ENCODE results near the gene INPP5B. TPM values are rescaled to one million over a fixed set of nuclear protein-coding genes. Genes with fewer than 3 reads are reported as not detected.

Gene INPP5B
- total RNA-seq, 5 donors from 2014 or later (not counting 1 experiment from before 2014, with no cell fraction given) = 27.9 to 35.8 (median 30.9) TPM

DNA sequence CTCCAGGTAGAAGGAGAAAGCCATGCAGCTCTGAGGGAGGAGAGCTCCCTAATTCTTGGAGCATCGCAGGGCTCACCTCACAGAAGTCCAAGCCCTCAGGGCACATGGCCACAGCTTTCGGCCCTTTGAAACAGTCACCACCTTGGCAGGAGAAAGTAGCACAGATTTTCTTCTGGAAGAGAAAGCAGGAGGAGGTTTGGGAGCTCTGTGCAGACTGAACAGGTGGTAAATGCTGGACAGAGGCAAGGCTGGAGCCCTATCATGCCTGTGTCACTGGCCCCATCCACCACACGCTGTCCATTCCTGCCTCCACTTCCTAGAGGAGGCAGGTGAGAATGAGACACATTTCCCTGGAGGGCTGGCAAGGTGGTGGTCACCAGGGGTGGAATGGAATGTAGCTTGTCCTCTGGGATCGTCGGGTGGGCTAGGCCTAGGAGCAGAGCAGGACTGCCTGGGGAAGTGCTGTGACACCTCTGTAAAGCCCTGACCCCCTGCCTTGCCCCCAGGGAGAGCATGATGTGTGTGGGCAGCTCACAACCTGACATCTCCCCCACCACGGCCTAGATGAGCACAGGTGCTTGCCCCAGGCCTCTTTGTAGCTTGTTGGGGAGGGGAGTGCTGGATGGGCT, 2.8 kb upstream of the INPP5B start:
- H3K4me1 ChIP-seq (ENCODE audit: control insufficient read depth in 1 of 2, extremely low read depth in 1 of 2, insufficient read depth in 2 of 2, low read length in 2 of 2) = peaks cover 2 to 17% of the 10 kb centered on the region in 2 experiments
- H3K27ac Mint-ChIP-seq = no peak overlapping the region
- no peak overlapping the region for H3K4me3 Mint-ChIP-seq
- no peak overlapping the region for H3K4me3 ChIP-seq (ENCODE audit: control insufficient read depth in 1 of 2, extremely low read depth in 1 of 2, low read length in 1 of 2)
- no peaks in the 10 kb centered on the region for H3K9me3 Mint-ChIP-seq
- no peaks in the 10 kb centered on the region for H3K27me3 Mint-ChIP-seq
- H3K27me3 ChIP-seq (replicated peaks in 1 of 2; ENCODE audit: control insufficient read depth in 2 of 2, extremely low read depth in 1 of 2, insufficient read depth in 2 of 2, low read length in 1 of 2) = no peaks in the 10 kb centered on the region
- H3K36me3 Mint-ChIP-seq = no peaks in the 10 kb centered on the region
- H3K9me3 ChIP-seq = no peaks in the 10 kb centered on the region
- no peak overlapping the region for H3K27ac ChIP-seq (ENCODE audit: low read length)
- H3K4me1 Mint-ChIP-seq = peaks cover 13 to 15% (median 13%) of the 10 kb centered on the region in 3 donors
- 88% methylated on average over 1 of the region's 6 CpGs for WGBS (ENCODE audit: insufficient coverage)
- DNase-seq (no peak), ATAC-seq (replicated peaks in 1 of 4) (no peak)
- CTCF ChIA-PET = no interaction called here
- no peaks in the 10 kb centered on the region for H3K36me3 ChIP-seq (ENCODE audit: control insufficient read depth in 2 of 2, extremely low read depth in 1 of 2, insufficient read depth in 1 of 2, low read length in 1 of 2)
- POLR2A ChIA-PET = interaction anchor here in 1 of 2 donors (0.6 kb wide), 1 partner anchor 10 kb away, joined by 10 read pairs; no protein-coding TSS in a partner anchor

DNA sequence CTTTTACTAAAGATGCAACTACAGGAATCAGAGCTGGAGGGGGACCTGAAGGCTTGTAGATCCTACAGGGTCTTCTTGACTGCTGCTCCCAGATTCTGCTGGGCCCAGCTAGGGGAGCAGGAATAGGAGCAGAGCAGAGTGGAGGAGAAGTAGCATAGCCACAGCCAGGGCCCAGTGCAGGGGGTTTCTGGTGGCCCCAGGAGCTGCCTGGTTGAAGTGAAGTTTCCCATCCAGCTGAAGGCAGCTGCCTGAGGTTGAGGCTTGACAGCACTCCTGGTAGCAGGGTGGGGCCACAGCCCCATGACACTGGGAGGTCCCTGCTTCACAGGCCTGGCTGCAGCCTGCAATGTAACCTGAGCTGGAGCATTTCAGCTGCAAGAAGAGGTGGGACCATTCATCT, 2.0 kb upstream of the INPP5B start:
- no peaks in the 10 kb centered on the region for H3K9me3 ChIP-seq
- no peak overlapping the region for H3K27ac Mint-ChIP-seq
- H3K4me3 Mint-ChIP-seq = no peak overlapping the region
- no peak overlapping the region for H3K4me3 ChIP-seq (ENCODE audit: control insufficient read depth in 1 of 2, extremely low read depth in 1 of 2, low read length in 1 of 2)
- peaks cover 2 to 17% of the 10 kb centered on the region in 2 experiments for H3K4me1 ChIP-seq (ENCODE audit: control insufficient read depth in 1 of 2, extremely low read depth in 1 of 2, insufficient read depth in 2 of 2, low read length in 2 of 2)
- no peaks in the 10 kb centered on the region for H3K27me3 Mint-ChIP-seq
- H3K36me3 ChIP-seq (ENCODE audit: control insufficient read depth in 2 of 2, extremely low read depth in 1 of 2, insufficient read depth in 1 of 2, low read length in 1 of 2) = no peaks in the 10 kb centered on the region
- no peak for ATAC-seq (replicated peaks in 1 of 4)
- peaks cover 13 to 15% (median 13%) of the 10 kb centered on the region in 3 donors for H3K4me1 Mint-ChIP-seq
- ChIA-PET CTCF (no interaction called here), POLR2A (no interaction called here)
- H3K27me3 ChIP-seq (replicated peaks in 1 of 2; ENCODE audit: control insufficient read depth in 2 of 2, extremely low read depth in 1 of 2, insufficient read depth in 2 of 2, low read length in 1 of 2) = no peaks in the 10 kb centered on the region
- H3K9me3 Mint-ChIP-seq = no peaks in the 10 kb centered on the region
- no peak for DNase-seq
- H3K36me3 Mint-ChIP-seq = no peaks in the 10 kb centered on the region
- H3K27ac ChIP-seq (ENCODE audit: low read length) = no peak overlapping the region

DNA sequence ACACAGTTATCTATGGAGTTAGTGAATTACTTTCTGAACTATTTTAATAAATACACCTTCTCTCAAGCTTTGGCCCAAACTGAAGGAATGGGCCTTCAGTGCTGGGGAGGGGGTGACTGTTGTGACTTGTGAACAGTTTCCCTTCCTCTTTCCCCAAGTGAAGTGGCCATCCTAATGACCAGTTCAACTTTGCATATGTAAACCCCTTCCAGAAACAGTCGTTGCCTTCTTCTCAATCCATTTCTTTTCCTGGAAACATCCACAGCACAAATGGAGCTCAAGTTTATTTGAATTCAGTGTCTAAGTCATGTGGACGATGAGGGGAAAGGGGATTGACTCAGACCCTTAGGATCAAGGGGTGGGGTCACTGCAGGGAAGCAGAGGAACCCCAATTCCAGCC, 1.3 kb upstream of the INPP5B start:
- Mint-ChIP-seq H3K9me3 (no peaks in the 10 kb centered on the region), H3K27me3 (no peaks in the 10 kb centered on the region), H3K27ac (no peak overlapping the region), H3K4me1 (peaks cover 13 to 15% (median 13%) of the 10 kb centered on the region in 3 donors), H3K36me3 (peaks cover 2% of the 10 kb centered on the region), H3K4me3 (no peak overlapping the region)
- DNase-seq (no peak), ATAC-seq (replicated peaks in 1 of 4) (no peak)
- no CpG with 5 or more reads among the region's 2 CpGs for WGBS (ENCODE audit: insufficient coverage)
- Histone ChIP-seq H3K36me3 (ENCODE audit: control insufficient read depth in 2 of 2, extremely low read depth in 1 of 2, insufficient read depth in 1 of 2, low read length in 1 of 2) (no peaks in the 10 kb centered on the region), H3K27me3 (replicated peaks in 1 of 2; ENCODE audit: control insufficient read depth in 2 of 2, extremely low read depth in 1 of 2, insufficient read depth in 2 of 2, low read length in 1 of 2) (no peaks in the 10 kb centered on the region), H3K4me1 (ENCODE audit: control insufficient read depth in 1 of 2, extremely low read depth in 1 of 2, insufficient read depth in 2 of 2, low read length in 2 of 2) (peaks cover 2 to 17% of the 10 kb centered on the region in 2 experiments), H3K27ac (ENCODE audit: low read length) (no peak overlapping the region), H3K4me3 (ENCODE audit: control insufficient read depth in 1 of 2, extremely low read depth in 1 of 2, low read length in 1 of 2) (no peak overlapping the region), H3K9me3 (no peaks in the 10 kb centered on the region)
- ChIA-PET CTCF (interaction anchor here in 1 of 2 donors (2.1 kb wide), 1 partner anchor 88 kb away, joined by 5 read pairs; the partner anchor contains the start of gene MTF1), POLR2A (no interaction called here)

DNA sequence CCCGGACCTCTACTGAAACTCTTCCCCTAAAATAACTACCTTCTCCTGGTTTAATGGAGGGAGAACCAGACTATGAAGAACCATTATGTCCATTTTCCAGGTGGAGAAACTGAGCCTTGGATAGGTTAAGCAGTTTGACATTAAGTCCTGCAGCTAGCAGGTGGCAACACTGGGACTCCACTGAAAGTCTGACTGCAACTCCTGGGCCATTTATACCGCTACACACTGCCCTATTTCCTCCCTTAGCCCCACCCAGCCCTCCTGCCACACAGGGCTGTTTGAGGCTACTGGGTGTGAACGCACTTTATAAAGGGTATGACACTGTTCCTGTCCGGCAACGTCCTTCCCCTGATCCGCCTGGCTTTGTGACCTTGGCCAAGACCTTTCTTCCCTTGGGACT, 511 bp upstream of the INPP5B start:
- Mint-ChIP-seq H3K27me3 (no peaks in the 10 kb centered on the region), H3K9me3 (no peaks in the 10 kb centered on the region), H3K27ac (peak overlapping the region; percentile 86 to 93), H3K4me3 (peak overlapping the region; percentile 83 to 90 (median 86)), H3K36me3 (peaks cover 3% of the 10 kb centered on the region), H3K4me1 (peaks cover 13 to 15% (median 13%) of the 10 kb centered on the region in 3 donors)
- Histone ChIP-seq H3K4me3 (ENCODE audit: control insufficient read depth in 1 of 2, extremely low read depth in 1 of 2, low read length in 1 of 2) (peak overlapping the region; percentile 48 to 67), H3K27me3 (replicated peaks in 1 of 2; ENCODE audit: control insufficient read depth in 2 of 2, extremely low read depth in 1 of 2, insufficient read depth in 2 of 2, low read length in 1 of 2) (no peaks in the 10 kb centered on the region), H3K27ac (ENCODE audit: low read length) (peak overlapping the region; percentile 52), H3K36me3 (ENCODE audit: control insufficient read depth in 2 of 2, extremely low read depth in 1 of 2, insufficient read depth in 1 of 2, low read length in 1 of 2) (no peaks in the 10 kb centered on the region), H3K4me1 (ENCODE audit: control insufficient read depth in 1 of 2, extremely low read depth in 1 of 2, insufficient read depth in 2 of 2, low read length in 2 of 2) (peaks cover 2 to 17% of the 10 kb centered on the region in 2 experiments), H3K9me3 (no peaks in the 10 kb centered on the region)
- ATAC-seq (replicated peaks in 1 of 4) (no peak), DNase-seq (no peak)
- CTCF ChIA-PET = interaction anchor here in 1 of 2 donors (0.5 to 2.1 kb wide), 2 partner anchors 72 to 88 kb away, joined by 3 to 5 read pairs; partner anchors contain the start of gene MTF1
- WGBS (ENCODE audit: insufficient coverage) = 83% methylated on average over 2 of the region's 6 CpGs
- POLR2A ChIA-PET = interaction anchor here in 1 of 2 donors (0.6 to 0.7 kb wide), 2 partner anchors 30 to 393 kb away, joined by 3 read pairs; partner anchors contain the start of gene SNIP1

DNA sequence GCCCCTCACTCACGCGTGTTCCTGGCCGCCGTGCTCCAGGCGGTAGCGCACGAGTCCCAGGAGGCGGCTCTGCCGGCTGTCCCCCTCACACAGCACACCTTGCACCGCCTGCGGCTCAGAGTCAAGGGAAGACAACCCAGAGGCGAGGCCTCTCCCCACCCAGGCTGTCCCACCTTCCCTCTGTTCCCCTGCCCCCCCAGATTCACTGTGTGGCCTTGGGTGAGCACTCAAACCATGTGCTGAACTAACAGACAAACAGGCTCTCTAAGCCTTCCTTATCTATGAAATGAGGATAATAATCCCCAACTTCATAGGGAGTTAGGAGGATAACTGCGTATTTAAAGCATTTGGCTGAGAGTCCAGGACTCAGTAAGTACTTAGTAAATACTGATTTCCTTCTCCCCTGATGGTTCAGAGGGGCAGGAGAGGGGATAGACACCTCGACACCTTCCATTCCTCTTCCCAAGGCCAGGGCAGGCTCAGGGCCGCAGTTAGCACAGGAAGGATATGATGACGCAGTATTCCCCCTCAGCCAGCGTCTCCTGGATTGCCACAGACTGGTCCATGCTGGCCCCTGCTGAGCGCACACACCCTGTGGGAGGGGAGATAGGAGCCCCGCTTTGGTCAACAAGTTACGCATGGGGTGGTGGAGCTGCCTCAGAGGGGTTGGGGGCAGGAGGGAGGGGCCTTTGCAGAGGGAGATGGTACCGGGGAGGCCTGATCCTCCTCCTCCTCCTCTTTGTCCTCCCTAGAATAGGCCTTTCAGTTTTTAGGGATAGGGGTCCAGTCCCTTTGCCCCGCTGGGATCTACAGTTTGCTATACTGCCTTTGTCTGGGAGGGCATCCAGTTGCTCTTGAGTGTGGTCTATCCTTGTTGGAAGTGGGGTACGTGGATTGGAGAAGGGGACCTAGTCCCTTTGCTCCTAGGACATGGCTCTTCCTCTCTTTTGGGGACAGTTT, 830 bp downstream of the INPP5B start:
- ChIA-PET CTCF (interaction anchor here in 1 of 2 donors (2.1 kb wide), 1 partner anchor 86 kb away, joined by 5 read pairs; the partner anchor contains the start of gene MTF1), POLR2A (no interaction called here)
- peak overlapping the region; percentile 83 to 90 (median 86) for H3K4me3 Mint-ChIP-seq
- H3K36me3 Mint-ChIP-seq = peaks cover 3% of the 10 kb centered on the region
- no peaks in the 10 kb centered on the region for H3K9me3 Mint-ChIP-seq
- Histone ChIP-seq H3K36me3 (ENCODE audit: control insufficient read depth in 2 of 2, extremely low read depth in 1 of 2, insufficient read depth in 1 of 2, low read length in 1 of 2) (no peaks in the 10 kb centered on the region), H3K9me3 (no peaks in the 10 kb centered on the region), H3K27ac (ENCODE audit: low read length) (peak overlapping the region; percentile 52), H3K4me3 (ENCODE audit: control insufficient read depth in 1 of 2, extremely low read depth in 1 of 2, low read length in 1 of 2) (peak overlapping the region; percentile 48 to 67), H3K27me3 (replicated peaks in 1 of 2; ENCODE audit: control insufficient read depth in 2 of 2, extremely low read depth in 1 of 2, insufficient read depth in 2 of 2, low read length in 1 of 2) (no peaks in the 10 kb centered on the region), H3K4me1 (ENCODE audit: control insufficient read depth in 1 of 2, extremely low read depth in 1 of 2, insufficient read depth in 2 of 2, low read length in 2 of 2) (peaks cover 2 to 17% of the 10 kb centered on the region in 2 experiments)
- 89% methylated on average over 15 of the region's 23 CpGs for WGBS (ENCODE audit: insufficient coverage)
- ATAC-seq (replicated peaks in 1 of 4) (peak in 1 of 4 experiments; percentile 25), DNase-seq (no peak)
- H3K4me1 Mint-ChIP-seq = peaks cover 13 to 15% (median 13%) of the 10 kb centered on the region in 3 donors
- H3K27ac Mint-ChIP-seq = peak overlapping the region; percentile 86 to 93
- H3K27me3 Mint-ChIP-seq = no peaks in the 10 kb centered on the region

DNA sequence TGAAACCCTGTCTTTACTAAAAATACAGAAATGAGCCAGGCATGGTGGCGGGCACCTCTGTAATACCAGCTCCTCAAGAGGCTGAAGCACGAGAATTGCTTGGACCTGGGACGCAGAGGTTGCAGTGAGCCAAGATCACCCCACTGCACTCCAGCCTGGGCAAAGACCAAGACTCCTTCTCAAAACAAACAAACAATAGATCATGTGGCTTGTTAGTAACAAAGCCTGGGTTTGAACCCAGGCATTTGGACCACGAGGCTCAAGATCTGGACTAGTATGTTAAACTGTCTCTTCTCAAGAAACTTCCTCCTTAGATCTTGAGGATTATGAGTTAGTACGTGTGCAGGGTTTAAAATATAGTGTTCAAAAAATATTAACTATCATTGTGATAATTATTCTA, 1.6 kb downstream of the INPP5B start:
- CTCF ChIA-PET = no interaction called here
- POLR2A ChIA-PET = no interaction called here
- ATAC-seq (replicated peaks in 1 of 4) (no peak), DNase-seq (no peak)
- H3K9me3 ChIP-seq = no peaks in the 10 kb centered on the region
- no peaks in the 10 kb centered on the region for H3K27me3 ChIP-seq (replicated peaks in 1 of 2; ENCODE audit: control insufficient read depth in 2 of 2, extremely low read depth in 1 of 2, insufficient read depth in 2 of 2, low read length in 1 of 2)
- peaks cover 2 to 17% of the 10 kb centered on the region in 2 experiments for H3K4me1 ChIP-seq (ENCODE audit: control insufficient read depth in 1 of 2, extremely low read depth in 1 of 2, insufficient read depth in 2 of 2, low read length in 2 of 2)
- Mint-ChIP-seq H3K4me3 (no peak overlapping the region), H3K27me3 (no peaks in the 10 kb centered on the region), H3K4me1 (peaks cover 13 to 15% (median 13%) of the 10 kb centered on the region in 3 donors), H3K36me3 (peaks cover 3% of the 10 kb centered on the region), H3K9me3 (no peaks in the 10 kb centered on the region), H3K27ac (no peak overlapping the region)
- 100% methylated on average over 2 of the region's 5 CpGs for WGBS (ENCODE audit: insufficient coverage)
- H3K27ac ChIP-seq (ENCODE audit: low read length) = no peak overlapping the region
- H3K36me3 ChIP-seq (ENCODE audit: control insufficient read depth in 2 of 2, extremely low read depth in 1 of 2, insufficient read depth in 1 of 2, low read length in 1 of 2) = no peaks in the 10 kb centered on the region
- H3K4me3 ChIP-seq (ENCODE audit: control insufficient read depth in 1 of 2, extremely low read depth in 1 of 2, low read length in 1 of 2) = no peak overlapping the region
